B cell (primary cell): ENCODE data around the gene PARP8. TPM values are rescaled to one million over a fixed set of nuclear protein-coding genes. Genes with fewer than 3 reads are reported as not detected.

ENCODE experiments used
- ATAC-seq: fragments of 200-7000 bp; cut with Tn5 transposase; one replicate; pipeline ENCODE4 v1.10.0; 2021; ENCODE audit warnings: low read depth, mild to moderate bottlenecking, moderate number of reproducible peaks, moderate library complexity
- CTCF ChIA-PET: fragments of 350-600 bp; sonication (Branson Sonifier 250); formaldehyde crosslinking; loops from one replicate; lab custom pipeline; 2021; ENCODE audit warnings: antibody characterized with exemption, inconsistent platforms; lab: Charles Lee
- POLR2A ChIA-PET: fragments of 350-600 bp; sonication (Branson Sonifier 250); formaldehyde crosslinking; loops from one replicate; lab custom pipeline; 2021; ENCODE audit warnings: antibody characterized with exemption; lab: Charles Lee
- DNase-seq: peaks from one replicate; pipeline ENCODE4 v3.0.0; 2013
- H2AFZ ChIP-seq: 2 replicates; pipeline ENCODE4 v1.6.1; 2012; ENCODE audit warnings: mild to moderate bottlenecking, low read depth, low read length; ENCODE audit not compliant: insufficient read depth, poor library complexity, severe bottlenecking
- H3K27ac ChIP-seq, 2 donors: 1 replicate in 1 of 2; 2 replicates in 1 of 2; pipeline ENCODE4 v1.5.1; 2012 to 2013; ENCODE audit warnings: low read length in 2 of 2, mild to moderate bottlenecking in 2 of 2, moderate library complexity in 1 of 2
- H3K27me3 ChIP-seq, 4 experiments: fragments of 200-600 bp in 1 of 4; sonication (generic) in 1 of 4; replicated peaks in 1 of 4; 1 replicate in 2 of 4; 2 replicates in 2 of 4; pipeline versions ENCODE4 v1.6.1 to v1.7.0; 2013 to 2016; ENCODE audit warnings: low read length in 3 of 4, mild to moderate bottlenecking in 2 of 4, mixed read lengths in 1 of 4, moderate library complexity in 1 of 4; ENCODE audit not compliant: insufficient read depth in 4 of 4, control insufficient read depth in 3 of 4; ENCODE audit errors: control extremely low read depth in 1 of 4
- H3K36me3 ChIP-seq, 2 experiments: replicated peaks in 1 of 2; 1 replicate in 1 of 2; 2 replicates in 1 of 2; pipeline versions ENCODE4 v1.6.1 to v1.7.1; 2013; ENCODE audit warnings: low read length in 1 of 2; ENCODE audit not compliant: insufficient read depth in 2 of 2, control insufficient read depth in 1 of 2; ENCODE audit errors: control extremely low read depth in 1 of 2, extremely low read depth in 1 of 2
- H3K4me1 ChIP-seq, 2 donors: fragments of 200-600 bp in 1 of 2; sonication (generic) in 1 of 2; 1 replicate in 1 of 2; 2 replicates in 1 of 2; pipeline versions ENCODE4 v1.5.1 to v1.6.1; 2013 to 2017; ENCODE audit warnings: low read length in 2 of 2; ENCODE audit not compliant: control insufficient read depth in 2 of 2, insufficient read depth in 2 of 2
- H3K4me2 ChIP-seq: replicated peaks from 2 replicates; pipeline ENCODE3; 2012; ENCODE audit warnings: mild to moderate bottlenecking, low read depth, low read length; ENCODE audit not compliant: poor library complexity, severe bottlenecking
- H3K4me3 ChIP-seq, 5 experiments: fragments of 200-600 bp in 1 of 5; sonication (generic) in 1 of 5; 1 replicate in 3 of 5; 2 replicates in 2 of 5; pipeline versions ENCODE4 v1.5.1 to v1.7.0; 2011 to 2016; ENCODE audit warnings: low read length in 4 of 5, mild to moderate bottlenecking in 4 of 5, low read depth in 2 of 5, control low read depth in 1 of 5, moderate library complexity in 1 of 5; ENCODE audit not compliant: insufficient read depth in 1 of 5; ENCODE audit errors: control extremely low read depth in 1 of 5, extremely low read depth in 1 of 5
- H3K79me2 ChIP-seq: fragments of 200-600 bp; sonication (generic); one replicate; pipeline ENCODE4 v1.6.0; 2016; ENCODE audit warnings: low read length; ENCODE audit not compliant: control insufficient read depth, insufficient read depth
- H3K9ac ChIP-seq: fragments of 200-600 bp; sonication (generic); 2 replicates; pipeline ENCODE4 v1.6.1; 2017; ENCODE audit warnings: mild to moderate bottlenecking, low read length, moderate library complexity
- H3K9me3 ChIP-seq, 3 donors: one replicate each; pipeline versions ENCODE4 v1.6.1 to v1.7.1; 2013; ENCODE audit warnings: low read length in 2 of 3; ENCODE audit not compliant: control insufficient read depth in 2 of 3, insufficient read depth in 1 of 3; ENCODE audit errors: control extremely low read depth in 1 of 3
- H4K20me1 ChIP-seq: 2 replicates; pipeline ENCODE4 v1.6.0; 2012; ENCODE audit warnings: mild to moderate bottlenecking, low read length; ENCODE audit not compliant: insufficient read depth, control insufficient read depth, poor library complexity, severe bottlenecking
- H3K27ac Mint-ChIP-seq: one replicate; pipeline ENCODE4 v1.8.0; 2021; ENCODE audit warnings: mixed read lengths
- H3K27me3 Mint-ChIP-seq: one replicate; pipeline ENCODE4 v1.8.0; 2021; ENCODE audit warnings: mixed read lengths
- H3K4me1 Mint-ChIP-seq: one replicate; pipeline ENCODE4 v1.8.0; 2021; ENCODE audit warnings: mixed read lengths
- H3K4me3 Mint-ChIP-seq: one replicate; pipeline ENCODE4 v1.8.0; 2021; ENCODE audit warnings: mixed read lengths
- H3K9me3 Mint-ChIP-seq: one replicate; pipeline ENCODE4 v1.8.0; 2022; ENCODE audit warnings: mixed read lengths; ENCODE audit not compliant: insufficient read depth
- CTCF ChIP-seq: fragments of 200-600 bp; IDR thresholded peaks from one replicate; pipeline ENCODE4 v1.8.0; 2022; ENCODE audit warnings: antibody characterized with exemption, mild to moderate bottlenecking
- EZH2 ChIP-seq: IDR thresholded peaks from 2 replicates; pipeline ENCODE4 v1.6.1; 2012; ENCODE audit warnings: borderline replicate concordance, low read depth, mild to moderate bottlenecking, moderate library complexity, low read length; ENCODE audit not compliant: insufficient read depth, poor library complexity, severe bottlenecking
- WGBS: methylation state at CpG from one replicate; pipeline ENCODE4 v1.1.5; 2013; ENCODE audit warnings: missing lambda C conversion rate; ENCODE audit not compliant: insufficient coverage; 5-methylcytosine and 5-hydroxymethylcytosine counted together
- intact Hi-C: fragments of 100-400 bp; cut with micrococcal nuclease; formaldehyde crosslinking; loops from one replicate; pipeline ENCODE4 v1.10.0; 2022
- polyA plus RNA-seq: library from polyadenylated mRNA; depleted of rRNA; stranded (reverse); fragments of >200 nt; gene quantifications from 2 replicates; pipeline ENCODE4 v1.2.3, GENCODE V29; 2012
- total RNA-seq, 2 donors: library from RNA; stranded (reverse); fragments of 120-200 nt in 1 of 2; gene quantifications; 1 replicate in 1 of 2; 2 replicates in 1 of 2; pipeline versions ENCODE4 v1.2.3 to v1.2.4, GENCODE V29; 2013 to 2022

PARP8 gene
- total and polyA plus RNA-seq, 2 donors (not counting 1 experiment from before 2014, with no cell fraction given) = 36.2 to 83.6 TPM

DNA sequence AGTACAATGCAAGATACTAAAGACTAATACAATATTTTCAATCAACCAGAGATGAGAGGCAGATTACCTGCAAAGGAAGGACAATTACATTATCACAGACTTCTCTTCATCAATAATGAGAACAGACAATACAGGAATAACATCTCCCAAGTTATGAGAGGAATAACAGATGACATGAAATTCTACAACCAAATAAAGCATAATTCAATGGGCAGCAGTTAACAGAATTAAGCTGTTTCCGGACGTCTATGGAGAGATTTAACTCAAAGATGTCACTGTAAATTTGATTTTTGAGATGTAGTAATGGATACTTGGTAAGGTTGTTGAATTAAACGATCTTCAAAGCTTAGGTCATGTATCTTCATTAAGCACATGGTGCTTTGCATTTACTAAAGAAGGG, 19.8 kb upstream of the PARP8 start:
- H2AFZ ChIP-seq = no peak overlapping the region
- POLR2A ChIA-PET = no interaction called here

GRCh38 chr5:50647726-50648125, 18.7 kb upstream of the PARP8 start:
- Mint-ChIP-seq H3K27me3 (no peaks in the 10 kb centered on the region), H3K9me3 (no peaks in the 10 kb centered on the region), H3K4me3 (no peak overlapping the region), H3K27ac (no peak overlapping the region), H3K4me1 (no peaks in the 10 kb centered on the region)
- Histone ChIP-seq H3K36me3 (no peaks in the 10 kb centered on the region), H4K20me1 (no peaks in the 10 kb centered on the region), H3K4me1 (no peaks in the 10 kb centered on the region), H3K9me3 (no peaks in the 10 kb centered on the region), H3K27ac (no peak overlapping the region), H3K4me3 (no peak overlapping the region), H3K27me3 (no peaks in the 10 kb centered on the region), H2AFZ (no peak overlapping the region), H3K4me2 (no peak overlapping the region), H3K79me2 (no peaks in the 10 kb centered on the region), H3K9ac (no peak overlapping the region)
- DNase-seq = no peak
- intact Hi-C loops = no loop called here
- no peak for ATAC-seq
- TF ChIP-seq EZH2 (no peak), CTCF (no peak)
- WGBS = 68% methylated on average over 2 of the region's 3 CpGs
- CTCF ChIA-PET = no interaction called here
- POLR2A ChIA-PET = no interaction called here

More for the DNA sequence above, 19.8 kb upstream of the PARP8 start:
- Mint-ChIP-seq H3K4me1 (no peaks in the 10 kb centered on the region), H3K27ac (no peak overlapping the region), H3K9me3 (no peaks in the 10 kb centered on the region), H3K4me3 (no peak overlapping the region), H3K27me3 (no peaks in the 10 kb centered on the region)
- Histone ChIP-seq H3K4me3 (no peak overlapping the region), H3K27ac (no peak overlapping the region), H3K9ac (no peak overlapping the region), H3K79me2 (no peaks in the 10 kb centered on the region), H3K4me2 (no peak overlapping the region), H4K20me1 (no peaks in the 10 kb centered on the region), H3K36me3 (no peaks in the 10 kb centered on the region), H3K9me3 (no peaks in the 10 kb centered on the region), H3K4me1 (no peaks in the 10 kb centered on the region), H3K27me3 (no peaks in the 10 kb centered on the region)
- CTCF ChIA-PET = no interaction called here
- DNase-seq (no peak), ATAC-seq (no peak)
- intact Hi-C loops = no loop called here
- WGBS = no CpG with 5 or more reads among the region's 3 CpGs
- TF ChIP-seq EZH2 (no peak), CTCF (no peak)
